Gastroesophageal sphincter (tissue), 4 donors: Measurements from ENCODE around the gene STK16. TPM values are rescaled to one million over a fixed set of nuclear protein-coding genes. Genes with fewer than 3 reads are reported as not detected.

Experiments used
- ATAC-seq: fragments of 150-250 bp; one replicate; pipeline ENCODE4 v1.9.1; 2016; ENCODE audit warnings: mild to moderate bottlenecking, moderate library complexity
- H3K27ac ChIP-seq, 4 donors: fragments of 200-600 bp; sonication (generic) in 3 of 4; 1 replicate in 3 of 4; 2 replicates in 1 of 4; pipeline ENCODE4 v1.5.1; 2016 to 2019
- H3K27me3 ChIP-seq: fragments of 200-600 bp; sonication (generic); one replicate; pipeline ENCODE4 v1.5.1; 2019
- H3K36me3 ChIP-seq, 2 donors: fragments of 200-600 bp; sonication (generic); one replicate each; pipeline ENCODE4 v1.5.1; 2019; ENCODE audit warnings: control low read depth in 1 of 2
- H3K4me1 ChIP-seq, 3 donors: fragments of 200-600 bp; sonication (generic); 1 replicate in 2 of 3; 2 replicates in 1 of 3; pipeline ENCODE4 v1.5.1; 2016 to 2019; ENCODE audit warnings: control low read depth in 2 of 3
- H3K4me3 ChIP-seq, 2 donors: fragments of 200-600 bp; sonication (generic); one replicate each; pipeline ENCODE4 v1.5.1; 2019; ENCODE audit warnings: mild to moderate bottlenecking in 1 of 2, moderate library complexity in 1 of 2
- H3K9me3 ChIP-seq, 3 donors: fragments of 200-600 bp; sonication (generic); one replicate each; pipeline ENCODE4 v1.5.1; 2017 to 2019; ENCODE audit warnings: control low read depth in 2 of 3
- EP300 ChIP-seq: sonication (generic); formaldehyde crosslinking; IDR thresholded peaks from one replicate; pipeline ENCODE4 v1.6.1; 2017; ENCODE audit warnings: antibody characterized with exemption, mild to moderate bottlenecking
- POLR2A ChIP-seq, 2 donors: fragments of 450-650 bp; IDR thresholded peaks; one replicate each; pipeline ENCODE4 v1.6.1; 2017; ENCODE audit warnings: antibody characterized with exemption in 2 of 2, mild to moderate bottlenecking in 2 of 2, moderate library complexity in 1 of 2
- POLR2AphosphoS5 ChIP-seq: sonication (generic); formaldehyde crosslinking; IDR thresholded peaks from one replicate; pipeline ENCODE4 v1.6.1; 2017; ENCODE audit warnings: antibody characterized with exemption
- WGBS, 2 donors: methylation state at CpG; one replicate each; pipeline ENCODE4 v1.1.5; 2018; ENCODE audit warnings: low coverage in 1 of 2; 5-methylcytosine and 5-hydroxymethylcytosine counted together
- total RNA-seq, 4 donors: library from RNA; depleted of rRNA; stranded (reverse); fragments of >200 nt; gene quantifications; one replicate each; pipeline ENCODE4 v1.1.0, GENCODE V29; 2016
- TF ChIP-seq, protein P1 (sequence below), 4 experiments: fragments of 200-600 bp in 2 of 4; fragments of 450-650 bp in 2 of 4; sonication (generic) in 1 of 4; IDR thresholded peaks; one replicate each; pipeline ENCODE4 v1.5.1; 2017 to 2019; ENCODE audit warnings: antibody characterized with exemption in 4 of 4, mild to moderate bottlenecking in 2 of 4, moderate library complexity in 2 of 4

The STK16 gene
- total RNA-seq, 4 donors from 2014 or later, result 10.2 to 14.0 (median 11.6) TPM

DNA sequence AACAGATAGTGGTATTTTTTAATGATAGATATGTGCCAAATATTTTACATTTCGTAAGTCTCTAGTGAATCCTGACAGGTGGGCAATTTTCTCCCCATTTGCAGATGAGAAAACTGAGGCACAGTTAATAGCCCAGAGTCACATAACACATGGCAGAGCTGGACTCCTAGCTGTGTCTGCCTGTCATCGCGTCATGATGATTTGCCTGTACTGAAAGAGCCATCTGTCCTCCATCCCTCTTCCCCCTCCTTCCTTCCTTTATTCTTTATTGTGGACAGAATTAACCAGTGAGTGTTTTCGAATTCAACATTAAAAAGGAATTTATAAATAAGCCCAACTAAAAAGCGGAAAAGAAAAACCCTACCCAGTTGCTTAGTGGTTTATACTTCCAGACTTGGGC, 37.1 kb downstream of the STK16 start:
- WGBS, 2 donors, result 72 to 75% methylated on average over 5 of the region's 5 CpGs
- ATAC-seq, result no peak
- no peaks in the 10 kb centered on the region for H3K27me3 ChIP-seq

GRCh38 chr2:219282943-219283581, 37.8 kb downstream of the STK16 start:
- Histone ChIP-seq H3K4me1 (peaks cover 4 to 72% (median 17%) of the 10 kb centered on the region in 3 donors), H3K27ac (peak overlapping the region in 2 of 4 donors; percentile 19 to 49), H3K27me3 (no peaks in the 10 kb centered on the region), H3K9me3 (no peaks in the 10 kb centered on the region), H3K4me3 (no peak overlapping the region), H3K36me3 (peaks cover 0 to 66% of the 10 kb centered on the region in 2 donors)
- WGBS, 2 donors, result 70 to 90% methylated on average over 4 to 8 of the region's 17 CpGs
- TF ChIP-seq EP300 (no peak), POLR2AphosphoS5 (no peak)
- no peak for ATAC-seq

More for the DNA sequence above, 37.1 kb downstream of the STK16 start:
- peak overlapping the region in 1 of 4 donors; percentile 98 for H3K27ac ChIP-seq
- H3K4me3 ChIP-seq, result no peak overlapping the region
- TF ChIP-seq, protein P1, sequence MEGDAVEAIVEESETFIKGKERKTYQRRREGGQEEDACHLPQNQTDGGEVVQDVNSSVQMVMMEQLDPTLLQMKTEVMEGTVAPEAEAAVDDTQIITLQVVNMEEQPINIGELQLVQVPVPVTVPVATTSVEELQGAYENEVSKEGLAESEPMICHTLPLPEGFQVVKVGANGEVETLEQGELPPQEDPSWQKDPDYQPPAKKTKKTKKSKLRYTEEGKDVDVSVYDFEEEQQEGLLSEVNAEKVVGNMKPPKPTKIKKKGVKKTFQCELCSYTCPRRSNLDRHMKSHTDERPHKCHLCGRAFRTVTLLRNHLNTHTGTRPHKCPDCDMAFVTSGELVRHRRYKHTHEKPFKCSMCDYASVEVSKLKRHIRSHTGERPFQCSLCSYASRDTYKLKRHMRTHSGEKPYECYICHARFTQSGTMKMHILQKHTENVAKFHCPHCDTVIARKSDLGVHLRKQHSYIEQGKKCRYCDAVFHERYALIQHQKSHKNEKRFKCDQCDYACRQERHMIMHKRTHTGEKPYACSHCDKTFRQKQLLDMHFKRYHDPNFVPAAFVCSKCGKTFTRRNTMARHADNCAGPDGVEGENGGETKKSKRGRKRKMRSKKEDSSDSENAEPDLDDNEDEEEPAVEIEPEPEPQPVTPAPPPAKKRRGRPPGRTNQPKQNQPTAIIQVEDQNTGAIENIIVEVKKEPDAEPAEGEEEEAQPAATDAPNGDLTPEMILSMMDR (IDR thresholded peaks at IDR 0.05), result no peak
- TF ChIP-seq POLR2AphosphoS5 (no peak), POLR2A (IDR thresholded peaks at IDR 0.05) (no peak), EP300 (no peak)
- H3K9me3 ChIP-seq, result no peaks in the 10 kb centered on the region
- peaks cover 4 to 78% (median 20%) of the 10 kb centered on the region in 3 donors for H3K4me1 ChIP-seq
- peaks cover 0 to 66% of the 10 kb centered on the region in 2 donors for H3K36me3 ChIP-seq

DNA sequence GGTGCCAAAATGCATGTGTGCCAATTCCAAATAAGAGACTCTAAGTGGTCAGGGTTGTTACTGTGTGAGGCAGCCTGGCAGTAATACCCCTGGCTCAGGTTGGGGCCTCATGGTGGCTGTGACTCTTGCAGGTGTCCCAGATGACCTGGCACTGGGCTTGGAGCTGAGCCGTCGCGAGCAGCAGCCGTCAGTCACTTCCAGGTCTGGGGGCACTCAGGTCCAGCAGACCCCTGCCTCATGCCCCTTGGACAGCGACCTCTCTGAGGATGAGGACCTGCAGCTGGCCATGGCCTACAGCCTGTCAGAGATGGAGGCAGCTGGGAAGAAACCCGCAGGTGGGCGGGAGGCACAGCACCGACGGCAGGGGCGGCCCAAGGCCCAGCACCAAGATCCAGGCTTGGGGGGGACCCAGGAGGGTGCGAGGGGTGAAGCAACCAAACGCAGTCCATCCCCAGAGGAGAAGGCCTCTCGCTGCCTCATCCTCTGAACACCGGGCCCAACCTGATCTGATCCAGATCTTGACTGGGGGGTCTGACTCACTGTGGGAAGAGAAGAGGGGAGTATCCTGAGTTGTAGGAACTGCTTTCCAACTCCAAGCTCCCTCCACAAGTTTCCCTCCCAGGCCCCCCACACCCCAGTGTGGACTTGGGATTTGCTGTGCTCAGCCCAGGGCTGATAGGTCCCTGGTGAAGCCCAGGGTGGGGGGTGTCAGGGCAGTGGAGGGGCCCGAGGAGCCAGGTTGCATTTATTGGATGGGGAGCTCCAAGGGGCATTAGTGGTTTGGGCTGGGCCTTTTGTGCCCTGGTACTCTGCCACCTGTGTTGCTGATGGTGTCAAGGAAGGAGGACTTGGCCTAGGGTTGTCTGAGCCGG, 39.5 kb downstream of the STK16 start:
- no peak overlapping the region for H3K4me3 ChIP-seq
- ATAC-seq, result no peak
- H3K27ac ChIP-seq, result peak overlapping the region in 2 of 4 donors; percentile 42 to 76
- 72% methylated on average over 2 of the region's 16 CpGs; no CpG with 5 or more reads in 1 of the 2 donors for WGBS, 2 donors
- H3K9me3 ChIP-seq, result no peaks in the 10 kb centered on the region
- H3K36me3 ChIP-seq, result peaks cover 0 to 66% of the 10 kb centered on the region in 2 donors
- peaks cover 0 to 70% (median 12%) of the 10 kb centered on the region in 3 donors for H3K4me1 ChIP-seq
- no peaks in the 10 kb centered on the region for H3K27me3 ChIP-seq
- TF ChIP-seq EP300, result no peak

DNA sequence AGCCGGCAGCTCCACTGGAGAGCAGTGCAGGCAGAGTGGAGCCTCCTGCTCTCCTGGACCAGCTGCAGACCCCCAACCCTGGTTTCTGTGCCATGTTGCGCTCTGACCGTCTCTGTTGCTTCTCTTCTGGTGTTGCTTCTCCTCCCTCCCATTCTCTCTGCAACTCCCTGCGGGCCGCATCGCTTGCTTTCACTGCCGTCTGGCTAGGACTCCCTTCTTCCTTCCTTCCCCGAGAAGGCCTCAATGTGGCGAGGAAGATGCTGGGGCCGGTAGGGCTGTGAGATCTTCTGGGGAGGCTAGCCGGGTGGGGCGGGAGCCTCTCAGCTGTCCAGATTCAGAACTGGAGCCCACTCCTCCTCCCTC, 40.1 kb downstream of the STK16 start:
- H3K36me3 ChIP-seq, result peaks cover 0 to 66% of the 10 kb centered on the region in 2 donors
- H3K9me3 ChIP-seq, result no peaks in the 10 kb centered on the region
- TF ChIP-seq EP300 (no peak), POLR2A (IDR thresholded peaks at IDR 0.05) (no peak), POLR2AphosphoS5 (no peak)
- TF ChIP-seq, protein P1 (IDR thresholded peaks at IDR 0.05), result no peak
- peaks cover 0 to 70% (median 9%) of the 10 kb centered on the region in 3 donors for H3K4me1 ChIP-seq
- no peak overlapping the region for H3K4me3 ChIP-seq
- no peak for ATAC-seq
- no peaks in the 10 kb centered on the region for H3K27me3 ChIP-seq
- no CpG with 5 or more reads among the region's 12 CpGs for WGBS, 2 donors
- H3K27ac ChIP-seq, result peak overlapping the region in 3 of 4 donors; percentile 25 to 76 (median 56)

DNA sequence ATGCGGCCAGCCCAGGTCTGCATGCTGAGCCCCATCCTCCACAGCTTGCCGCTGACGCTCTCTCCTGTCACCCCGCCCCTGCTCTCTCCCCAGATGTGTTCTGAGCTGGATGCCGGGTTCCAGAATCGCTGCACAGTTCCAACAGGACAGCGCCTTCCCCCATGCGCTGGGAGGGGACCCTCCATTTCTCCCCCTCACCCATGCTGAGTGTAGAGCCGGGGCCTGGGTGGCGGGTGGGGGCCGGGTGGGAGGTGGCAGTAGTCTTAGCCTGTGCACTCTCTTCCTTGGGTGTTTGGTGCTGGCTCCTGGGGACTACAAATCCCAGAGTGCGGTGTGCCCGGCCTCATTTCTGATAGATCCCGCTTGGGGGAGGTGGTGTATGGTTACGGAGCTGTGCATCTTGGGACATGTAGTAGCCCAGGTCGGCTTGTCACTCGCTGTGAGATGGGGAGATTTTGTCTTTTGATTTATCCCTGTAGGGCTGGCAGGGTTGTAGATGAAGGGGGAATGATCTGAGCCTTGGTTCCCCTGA, 40.7 kb downstream of the STK16 start:
- H3K27ac ChIP-seq, result peak overlapping the region in 3 of 4 donors; percentile 25 to 76 (median 56)
- H3K9me3 ChIP-seq, result no peaks in the 10 kb centered on the region
- H3K27me3 ChIP-seq, result no peaks in the 10 kb centered on the region
- ATAC-seq, result peak; percentile 43
- WGBS, 2 donors, result no CpG with 5 or more reads among the region's 17 CpGs
- no peak overlapping the region for H3K4me3 ChIP-seq
- H3K36me3 ChIP-seq, result peaks cover 0 to 60% of the 10 kb centered on the region in 2 donors
- no peak for TF ChIP-seq POLR2A (IDR thresholded peaks at IDR 0.05)
- no peak for TF ChIP-seq EP300
- TF ChIP-seq, protein P1 (IDR thresholded peaks at IDR 0.05), result no peak
- no peak for TF ChIP-seq POLR2AphosphoS5
- H3K4me1 ChIP-seq, result peaks cover 0 to 64% (median 6%) of the 10 kb centered on the region in 3 donors
